HT1080 (cell line): ENCODE data around the gene RPL10A. TPM values are rescaled to one million over a fixed set of nuclear protein-coding genes. Genes with fewer than 3 reads are reported as not detected.

Experiments used
- DNase-seq: peaks from one replicate; pipeline ENCODE4 v3.0.0-alpha.2; 2015; ENCODE audit warnings: low read depth
- total RNA-seq: library from RNA; depleted of rRNA; stranded (reverse); fragments of >200 nt; shearing (Covaris generic); gene quantifications from 2 replicates; pipeline ENCODE4 v1.2.3, GENCODE V29; 2014

Gene RPL10A
- total RNA-seq, 1 experiment from 2014 or later, result 2,516 TPM

DNA sequence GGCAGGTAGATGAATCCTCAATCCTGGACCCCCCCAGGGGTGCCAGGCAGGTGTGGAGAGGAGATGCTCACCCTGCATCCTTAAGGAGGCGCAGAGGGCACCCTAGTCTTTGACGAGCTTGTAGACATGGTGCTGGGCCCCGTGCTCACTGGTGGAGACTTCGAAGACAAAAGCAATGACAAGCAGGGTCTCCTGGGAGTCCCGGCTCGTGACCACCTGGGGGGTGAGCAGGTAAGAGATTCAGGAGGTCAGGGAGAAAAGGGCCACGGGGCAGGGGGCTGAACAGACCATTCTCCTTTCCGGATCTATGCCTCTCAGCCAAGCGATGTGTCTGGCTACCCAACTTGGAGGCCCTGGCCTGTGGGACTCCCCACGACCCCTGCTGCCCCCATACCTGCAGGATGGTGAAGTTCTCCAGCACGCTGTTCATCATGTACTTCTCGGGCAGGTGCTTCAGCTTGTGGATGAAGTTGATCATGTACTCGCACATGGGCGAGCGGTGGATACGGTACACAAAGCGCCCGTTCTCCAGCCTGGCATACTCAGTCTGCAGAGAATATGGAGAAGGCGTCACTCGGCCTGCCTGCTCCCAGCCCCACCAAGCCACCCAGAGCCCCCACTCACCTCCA, 6.9 kb downstream of the RPL10A start:
- DNase-seq, result no peak

DNA sequence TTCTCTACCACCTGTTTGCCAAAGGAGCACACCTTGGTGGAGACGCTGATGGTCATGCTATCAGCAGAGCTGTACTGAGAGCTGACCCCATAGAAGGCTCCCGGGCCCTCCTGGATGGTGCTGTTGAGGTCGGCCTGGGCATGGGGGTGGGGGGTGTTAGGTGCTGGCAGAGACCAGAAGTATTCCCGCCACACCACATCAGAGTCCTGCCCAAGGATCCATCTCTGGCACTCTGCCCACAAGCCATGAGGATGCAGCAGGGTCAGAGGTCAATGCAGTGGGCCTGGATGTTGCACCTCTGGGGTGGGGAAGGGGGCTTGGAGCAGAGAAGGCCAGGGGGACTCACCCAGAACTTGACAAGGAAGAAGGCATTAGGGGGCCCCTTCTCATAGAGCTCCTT, 7.4 kb downstream of the RPL10A start:
- no peak for DNase-seq

DNA sequence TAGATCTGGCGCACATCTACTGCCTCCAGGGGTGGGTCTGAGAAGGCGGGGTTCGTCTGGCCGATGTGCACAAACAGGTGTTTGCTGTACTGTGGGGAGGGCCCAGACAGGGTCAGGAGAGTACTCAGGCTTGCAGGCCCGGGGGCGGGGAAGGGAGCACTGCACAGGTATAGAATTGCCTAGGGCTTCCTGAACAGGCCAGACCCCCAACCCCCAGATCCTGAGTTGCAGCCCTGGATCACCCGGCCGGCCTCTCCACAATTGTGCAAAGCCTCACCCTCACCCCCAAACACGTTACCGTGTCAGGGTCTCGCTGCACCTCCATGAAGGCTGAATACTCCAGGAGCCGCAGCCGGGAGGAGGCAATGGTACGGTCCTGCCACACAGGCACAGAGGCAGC, 7.8 kb downstream of the RPL10A start:
- no peak for DNase-seq

DNA sequence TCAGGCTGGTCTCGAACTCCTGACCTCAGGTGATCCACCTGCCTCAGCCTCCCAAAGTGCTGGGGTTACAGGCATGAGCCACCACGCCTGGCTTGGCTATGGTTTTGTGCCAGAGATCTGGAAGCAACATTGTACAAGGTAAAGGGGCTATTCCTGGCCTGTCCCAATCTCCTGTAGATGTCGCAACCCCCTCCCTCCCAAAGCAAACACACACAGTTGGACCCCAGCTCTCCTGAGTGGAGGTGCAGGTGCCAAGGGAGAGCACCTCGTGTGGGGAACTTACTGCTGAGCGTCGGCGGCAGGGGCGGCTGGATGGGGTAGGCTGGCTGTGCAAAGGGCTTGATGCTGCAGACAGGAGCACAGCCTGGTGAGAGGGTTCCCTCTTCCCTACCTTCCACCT, 8.8 kb downstream of the RPL10A start:
- DNase-seq, result no peak

DNA sequence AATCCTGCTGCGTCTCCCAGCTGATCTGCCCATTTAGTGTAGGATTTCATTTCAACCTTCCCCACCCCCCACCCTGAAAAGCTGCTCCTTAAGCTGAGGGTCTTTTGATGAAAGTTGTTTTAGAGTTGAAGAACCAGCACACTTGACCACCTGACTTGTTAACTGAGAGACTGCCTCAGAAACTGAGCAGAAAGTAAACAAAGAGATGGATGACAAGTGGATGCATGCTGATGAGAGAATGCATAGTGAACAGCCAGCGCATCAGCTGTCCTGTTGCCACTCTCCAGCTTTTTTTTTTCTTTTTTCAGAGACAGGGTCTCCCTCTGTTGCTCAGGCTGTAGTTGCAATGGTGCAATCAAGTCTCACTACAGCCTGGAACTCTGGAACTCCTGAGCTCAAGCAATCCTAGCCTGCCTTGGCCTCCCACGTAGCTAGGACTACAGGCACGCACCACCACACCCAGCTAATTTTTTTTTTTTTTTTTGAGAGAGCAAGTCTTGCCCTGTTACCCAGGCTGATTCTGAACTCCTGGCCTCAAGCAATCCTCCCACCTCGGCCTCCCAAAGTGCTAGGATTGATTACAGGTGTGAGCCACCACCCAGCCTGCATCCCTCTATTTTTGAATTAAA, 9.5 kb downstream of the RPL10A start:
- no peak for DNase-seq

DNA sequence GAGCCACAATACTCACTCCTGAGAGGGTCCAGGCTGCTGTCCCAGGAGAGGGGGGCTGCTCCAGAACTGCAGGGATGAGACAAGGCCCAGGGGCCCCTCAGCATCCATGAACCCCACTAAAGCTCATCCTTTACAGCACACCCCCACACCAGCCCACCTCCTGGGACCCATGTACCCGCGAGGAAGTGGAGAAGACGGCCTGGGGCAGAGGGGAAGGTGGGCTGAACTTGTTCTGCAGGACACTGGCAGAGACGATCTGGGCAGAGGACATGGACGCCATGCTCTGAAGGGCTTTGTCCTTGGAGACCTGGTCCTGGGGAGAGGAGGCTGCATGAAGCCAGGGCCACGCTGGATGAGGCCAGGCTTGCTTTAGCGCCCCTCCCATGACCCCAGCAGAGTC, 10.1 kb downstream of the RPL10A start:
- DNase-seq, result no peak

DNA sequence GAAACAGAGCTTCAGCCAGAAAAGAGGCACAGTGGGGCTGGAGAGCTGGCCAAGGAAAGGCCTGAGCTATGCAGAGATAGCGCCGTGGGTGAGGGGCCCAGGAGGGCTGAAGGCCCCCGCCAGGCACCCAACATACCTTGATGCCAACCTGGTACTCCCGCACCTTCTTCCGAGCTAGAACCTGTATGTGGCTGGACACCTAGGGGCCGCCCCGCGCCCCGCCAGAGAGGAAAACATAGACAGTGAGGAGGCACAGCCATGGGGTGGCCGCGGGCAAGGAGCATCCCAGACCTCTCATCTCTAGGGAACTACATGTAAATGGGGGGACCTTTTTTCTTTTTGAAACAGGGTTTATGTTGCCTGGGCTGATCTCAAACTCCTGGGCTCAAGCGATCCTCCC, 12.0 kb downstream of the RPL10A start:
- DNase-seq, result no peak

DNA sequence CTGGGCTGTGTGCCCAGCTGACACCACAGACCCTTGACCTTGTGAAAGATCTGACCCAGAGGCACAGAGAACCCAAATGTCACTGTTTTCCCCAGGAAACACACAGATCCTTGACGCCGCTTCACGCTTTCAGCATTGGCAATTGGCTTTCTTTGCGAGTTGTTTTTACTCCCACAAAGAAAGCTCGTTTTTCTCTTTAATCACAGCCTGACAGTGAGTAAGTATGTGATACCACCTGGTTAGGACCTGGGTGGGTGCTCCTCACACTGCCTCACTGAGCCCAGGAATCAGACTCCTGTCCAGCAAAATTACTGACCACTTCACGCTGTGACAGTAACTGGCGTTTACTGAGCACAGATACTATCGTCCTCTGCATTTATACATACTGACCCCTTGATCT, 13.0 kb downstream of the RPL10A start:
- DNase-seq, result no peak

DNA sequence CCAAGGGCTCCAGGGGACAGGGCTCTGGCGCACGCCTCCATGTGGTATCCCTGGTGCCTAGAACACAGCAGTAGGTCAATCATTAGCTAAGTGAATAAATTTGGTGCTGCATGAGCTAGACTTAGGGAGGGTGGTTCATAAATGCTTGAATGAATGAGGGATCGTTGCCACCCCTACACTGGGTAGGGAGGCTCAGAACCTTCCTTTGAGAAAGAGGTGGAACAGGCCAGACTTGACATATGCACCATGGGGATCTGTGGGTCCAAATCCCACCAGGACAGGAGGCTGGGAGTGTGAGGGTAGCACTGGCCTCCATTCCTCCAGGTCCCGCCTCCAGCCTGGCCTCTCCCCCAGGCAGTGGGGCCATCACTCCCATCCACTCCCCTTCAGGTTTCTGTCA, 14.9 kb downstream of the RPL10A start:
- DNase-seq, result no peak

DNA sequence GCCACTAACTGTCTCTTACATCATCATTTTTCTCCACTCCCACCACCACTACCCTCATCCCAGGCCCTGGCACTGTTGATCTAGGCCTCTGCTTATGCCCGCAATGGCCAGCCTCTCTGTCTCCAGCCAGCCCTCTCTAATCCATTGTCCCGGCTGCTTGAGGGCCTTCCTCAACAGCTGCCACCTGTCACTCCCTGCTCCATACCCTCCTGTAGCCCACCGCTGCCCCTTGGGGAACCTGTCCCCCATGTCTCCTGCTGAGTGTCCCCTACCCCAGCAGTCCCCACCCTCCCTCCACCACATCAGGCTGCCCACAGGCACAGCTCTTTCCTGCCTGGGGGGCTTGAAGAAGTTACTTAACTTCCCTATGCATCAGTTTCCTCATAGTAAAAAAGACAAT, 15.3 kb downstream of the RPL10A start:
- no peak for DNase-seq

DNA sequence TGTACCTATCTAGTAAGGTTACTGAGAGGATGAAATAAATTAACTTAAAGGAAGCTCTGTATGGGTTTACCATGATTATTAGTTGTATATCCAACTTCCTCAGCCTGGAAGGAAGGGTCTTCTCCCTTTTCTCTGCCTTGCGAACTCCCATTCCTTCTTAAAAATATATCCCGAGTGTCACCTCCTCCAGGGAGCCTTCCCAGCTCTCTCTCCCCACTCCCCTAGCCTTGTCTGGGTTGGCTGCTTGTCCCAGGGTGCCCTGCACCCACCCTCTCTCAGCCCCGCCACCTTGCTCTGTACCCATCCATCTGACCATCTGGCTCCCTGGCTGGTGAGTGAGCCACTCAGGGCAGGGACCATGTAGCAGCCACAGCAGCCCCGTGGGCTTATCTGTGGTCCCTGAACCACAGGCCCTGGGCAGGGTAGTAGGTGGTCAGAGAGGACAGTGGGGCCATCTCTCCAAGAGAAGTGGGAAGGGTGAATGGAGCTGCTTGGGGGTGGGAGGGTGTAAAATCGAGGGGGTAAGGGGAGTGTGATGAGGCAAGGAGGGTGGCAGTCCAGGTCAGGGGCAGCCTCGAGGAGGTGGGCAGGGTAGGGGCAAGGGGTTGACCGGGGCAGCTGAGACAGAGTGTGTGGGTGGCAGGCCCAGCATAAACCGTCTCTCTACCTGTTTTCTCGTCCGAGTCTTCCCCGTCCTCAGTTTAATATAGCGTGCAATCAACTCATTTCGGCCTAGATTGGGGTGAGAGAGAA, 15.9 kb downstream of the RPL10A start:
- no peak for DNase-seq

DNA sequence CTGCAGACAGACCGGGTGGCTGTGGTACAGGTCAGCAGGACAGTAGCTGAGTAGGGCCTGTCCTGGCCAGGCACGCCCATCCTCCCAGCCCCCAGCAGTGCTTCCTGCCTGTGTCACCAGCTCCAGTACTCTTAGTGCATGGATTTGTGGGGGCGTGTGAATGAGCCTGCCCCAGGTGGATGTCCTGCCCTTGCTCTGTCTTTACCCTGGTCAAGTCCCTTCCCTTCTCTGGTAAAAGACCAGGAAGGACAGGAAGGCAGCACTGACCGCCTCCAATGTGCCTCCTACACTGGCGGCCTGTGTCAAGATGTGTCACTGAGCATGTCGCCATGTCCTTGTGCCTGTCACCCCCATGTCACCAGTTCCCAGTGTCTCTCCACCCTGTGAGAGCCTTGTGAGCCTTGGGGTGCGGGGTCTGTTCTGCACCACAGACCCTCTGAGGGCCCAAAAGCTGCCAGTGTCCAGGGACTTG, 16.8 kb downstream of the RPL10A start:
- peak; percentile 55 for DNase-seq

DNA sequence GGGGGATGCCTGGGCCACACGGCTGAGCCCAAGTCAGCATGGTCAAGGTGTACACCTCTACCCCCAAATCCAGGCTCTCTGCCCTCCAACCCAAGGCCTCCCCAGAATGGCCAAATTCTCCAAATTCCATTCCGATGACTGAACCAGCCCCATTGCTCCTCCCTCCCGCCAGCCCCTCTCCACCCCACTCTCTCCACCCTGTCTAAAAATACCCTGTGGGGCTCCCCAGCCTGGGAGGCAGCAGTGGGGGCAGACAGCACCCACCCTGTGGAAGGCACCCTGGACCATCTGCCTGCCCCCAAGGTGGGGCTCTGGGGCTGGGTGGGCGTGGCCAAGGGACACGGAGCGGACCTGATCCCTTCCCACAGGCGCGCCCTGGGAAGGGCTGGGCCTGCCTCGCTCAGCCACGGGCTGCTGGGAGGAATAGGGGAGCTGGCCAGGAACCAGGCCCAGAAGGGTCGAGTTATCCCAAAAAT, 17.2 kb downstream of the RPL10A start:
- peak; percentile 41 for DNase-seq

DNA sequence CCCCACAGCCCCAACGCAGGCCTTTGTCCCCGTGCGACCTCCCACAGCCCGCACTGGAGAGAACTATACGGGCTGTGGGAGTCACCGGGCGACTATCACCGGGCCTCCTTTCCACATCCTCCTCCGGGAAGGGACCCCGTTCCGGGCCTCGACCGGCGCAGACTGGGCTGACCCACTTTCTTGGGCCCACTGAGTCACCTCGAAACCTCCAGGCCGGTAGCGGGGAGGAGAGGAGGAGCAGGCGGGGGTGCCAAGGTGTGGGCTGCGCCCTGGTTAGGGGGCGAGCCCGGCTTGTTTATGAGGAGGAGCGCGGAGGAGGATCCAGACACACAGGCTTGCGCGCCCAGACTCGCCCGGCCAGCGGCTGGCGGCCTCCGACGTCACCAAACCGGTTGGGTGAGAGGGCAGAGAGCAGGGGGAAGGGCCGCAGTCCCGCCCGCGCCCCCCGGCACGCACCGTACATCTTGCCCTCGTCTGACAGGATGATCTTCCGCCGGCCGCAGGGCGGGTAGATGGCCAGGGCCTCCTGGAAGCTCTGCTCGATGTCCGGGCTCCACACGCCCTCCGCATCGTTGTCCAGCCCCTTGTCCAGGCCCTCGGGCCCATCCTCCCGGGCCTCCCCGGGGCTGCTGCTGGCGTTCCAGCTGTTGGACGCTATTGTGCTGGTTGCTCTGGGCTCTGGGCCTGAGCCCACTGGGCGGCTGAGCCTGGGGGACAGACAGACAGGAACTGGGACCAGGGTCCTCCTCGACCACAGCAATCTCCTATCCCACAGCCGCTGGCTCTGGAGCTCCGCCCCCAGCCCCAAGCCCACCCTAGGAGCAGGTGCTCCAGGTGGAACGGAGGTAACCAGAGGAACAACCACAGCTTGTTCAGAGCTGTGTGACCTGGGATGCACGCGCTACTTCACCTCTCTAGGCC, 18.1 kb downstream of the RPL10A start:
- no peak for DNase-seq

DNA sequence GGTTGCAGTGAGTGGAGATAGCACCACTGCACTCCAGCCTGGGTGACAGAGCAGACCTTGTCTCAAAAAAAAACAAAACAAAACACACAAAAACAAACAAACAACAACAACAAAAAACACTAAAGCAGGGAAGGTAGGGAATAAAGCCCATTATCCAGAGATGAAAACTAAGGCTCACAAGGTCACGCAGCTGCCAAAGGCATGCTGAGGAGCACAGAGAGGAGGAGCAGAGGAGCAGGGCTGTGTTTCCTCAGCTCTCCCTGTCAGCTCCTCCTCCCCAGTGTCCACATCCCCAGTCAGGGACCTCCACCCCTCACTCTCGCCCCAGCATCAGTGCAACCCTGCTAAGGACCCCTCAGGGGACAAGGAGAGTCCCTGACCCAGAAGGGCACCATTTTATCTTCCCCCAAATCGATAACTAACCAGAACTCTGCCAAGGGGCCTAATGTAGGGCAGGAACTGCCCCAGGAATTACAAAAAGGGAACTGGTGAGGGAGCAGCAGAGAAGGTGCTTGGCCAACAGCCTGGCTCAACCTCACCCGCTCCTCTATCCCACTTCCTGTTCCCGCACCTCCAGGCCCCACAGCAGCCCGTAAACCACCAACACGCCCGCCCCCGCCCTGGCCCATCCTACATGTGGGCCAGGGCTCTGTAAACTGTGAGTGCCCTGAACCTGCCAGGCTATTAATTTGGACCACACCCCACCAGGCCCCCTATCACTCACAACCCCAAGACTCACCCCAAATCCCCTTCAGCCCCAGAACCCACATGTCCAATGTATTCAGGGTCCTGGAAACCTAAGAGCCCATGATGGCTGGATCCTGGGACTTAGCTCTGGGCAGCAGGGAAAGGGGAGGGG, 19.7 kb downstream of the RPL10A start:
- DNase-seq, result peak; percentile 61

DNA sequence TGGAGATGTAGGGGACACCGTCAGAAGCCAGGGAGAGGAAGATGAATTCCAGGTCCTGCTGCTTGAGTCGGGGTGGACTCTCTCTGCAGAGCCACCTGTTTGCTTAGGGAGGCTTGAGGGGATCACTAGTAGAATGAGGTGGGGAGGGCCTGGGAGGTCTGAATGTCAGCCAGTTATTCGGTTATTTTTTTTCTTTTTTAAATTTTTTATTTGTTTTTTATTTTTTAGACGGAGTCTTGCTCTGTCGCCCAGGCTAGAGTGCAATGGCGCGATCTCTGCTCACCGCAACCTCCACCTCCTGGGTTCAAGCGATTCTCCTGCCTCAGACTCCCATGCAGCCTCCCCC, 20.3 kb downstream of the RPL10A start:
- DNase-seq, result no peak

DNA sequence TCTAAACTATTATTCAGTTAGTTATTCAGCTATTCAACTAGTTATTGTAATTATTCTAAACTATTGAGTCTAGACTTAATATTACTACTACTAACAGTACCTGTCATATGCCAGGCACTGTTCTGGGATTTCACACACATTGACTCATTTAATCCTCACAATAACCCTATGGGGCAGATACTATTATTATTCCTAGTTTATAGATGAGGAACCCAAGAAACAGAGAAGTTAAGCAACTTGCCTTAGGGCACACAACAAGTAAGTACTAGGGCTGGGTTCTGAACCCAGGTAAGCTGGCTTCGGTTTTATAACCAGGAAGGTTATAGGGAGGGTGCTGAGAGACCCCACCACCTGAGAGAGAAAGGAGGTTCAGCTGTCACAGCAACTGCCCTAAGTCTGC, 20.9 kb downstream of the RPL10A start:
- no peak for DNase-seq

DNA sequence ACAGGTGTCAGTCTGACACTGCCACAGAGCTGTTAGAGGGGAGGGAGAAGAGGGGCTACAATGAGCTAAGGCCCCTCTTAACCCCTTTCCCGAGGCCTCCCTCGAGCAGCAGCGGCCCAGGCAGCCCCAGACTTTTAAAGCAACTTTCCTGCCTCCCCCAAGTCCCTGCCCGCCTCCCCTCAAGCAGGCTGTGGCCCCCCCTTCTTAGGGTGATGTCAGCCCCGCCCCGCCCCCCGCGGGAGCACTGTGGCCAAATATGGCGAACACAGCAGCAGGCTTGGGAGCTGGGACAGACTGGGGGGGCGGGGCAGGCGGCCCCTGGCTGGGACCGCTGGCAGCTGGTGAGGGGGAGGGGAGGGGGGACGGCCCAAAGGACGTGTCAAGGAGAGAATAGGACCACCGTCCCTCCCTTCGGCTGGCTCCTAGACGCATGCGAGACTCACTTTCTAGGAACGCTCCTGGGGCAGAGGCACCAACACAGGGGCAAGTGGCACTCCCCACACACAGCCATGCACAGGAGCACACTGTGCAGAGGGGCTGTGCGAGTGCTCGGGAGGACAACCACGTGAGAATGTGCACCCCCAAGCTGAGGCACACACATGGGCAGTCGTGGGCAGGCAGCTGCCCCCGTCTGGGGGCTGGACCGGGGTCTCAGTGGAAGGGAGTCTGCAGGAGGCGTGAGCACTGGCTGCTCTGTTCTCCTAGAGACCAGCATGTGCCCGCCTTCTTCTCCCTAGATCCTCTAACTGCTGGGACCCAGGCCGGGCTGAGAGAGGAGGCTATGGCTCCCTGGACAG, 22.0 kb downstream of the RPL10A start:
- DNase-seq, result no peak

DNA sequence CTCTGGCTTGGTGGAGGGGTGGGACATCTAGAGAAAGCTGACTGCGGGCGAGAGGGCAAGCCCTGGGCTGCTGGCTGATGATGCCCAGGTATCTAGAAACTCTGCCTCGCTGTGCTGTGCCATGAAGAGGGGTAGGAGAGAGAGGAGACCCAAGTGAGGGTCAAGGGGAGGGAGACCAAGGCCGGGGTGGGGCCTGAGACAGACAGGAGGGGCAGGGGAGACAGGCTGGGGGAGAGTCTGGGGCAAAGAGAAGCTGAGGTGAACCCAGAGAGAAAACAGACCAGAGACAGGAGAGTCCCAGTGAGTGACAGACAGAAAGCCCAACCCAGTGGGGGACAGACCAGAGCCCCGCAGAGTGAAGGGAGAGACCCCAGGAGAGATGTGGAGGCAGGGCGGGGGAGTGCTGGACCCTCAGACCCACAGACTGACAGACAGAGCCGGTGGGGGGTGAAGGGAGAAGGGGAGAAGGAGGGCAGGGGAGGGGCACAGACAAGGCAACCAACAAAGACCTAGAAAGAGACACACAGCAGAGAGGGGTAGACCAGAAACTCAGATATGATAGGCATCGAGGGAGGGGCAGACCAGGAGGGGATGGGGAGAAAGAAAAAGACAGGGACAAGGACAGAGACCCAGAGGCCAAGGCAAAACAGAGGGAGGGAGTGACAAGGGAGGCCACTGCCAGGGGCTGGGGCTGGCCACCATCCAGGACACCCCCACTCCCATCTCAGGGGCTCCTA, 22.8 kb downstream of the RPL10A start:
- DNase-seq, result no peak
